Spleen (tissue), 7 donors: ENCODE measurements around the gene UBQLN1.

ENCODE experiments used
- POLR2AphosphoS5 ChIP-seq, 3 donors: sonication (generic); formaldehyde crosslinking; IDR thresholded peaks; one replicate each; pipeline ENCODE4 v1.5.1; 2017; ENCODE audit warnings: antibody characterized with exemption in 3 of 3
- TF ChIP-seq, protein P1 (sequence below), 11 experiments: fragments of 200-600 bp in 7 of 11; fragments of 450-650 bp in 4 of 11; sonication (generic) in 4 of 11; IDR thresholded peaks in 8 of 11; conservative IDR thresholded peaks in 3 of 11; 1 replicate in 7 of 11; 2 replicates in 4 of 11; pipeline versions ENCODE4 v1.4.0 to v1.8.0; 2016 to 2021; ENCODE audit warnings: antibody characterized with exemption in 11 of 11, inconsistent platforms in 4 of 11, mild to moderate bottlenecking in 1 of 11
- donor health status: DM: no; HTN: no; CAD: no; lungs with moderate emphysema.
- donor health status: DM: no; HTN: no; CAD: no.
- donor health status: DM: no; HTN: no; CAD: no.

DNA sequence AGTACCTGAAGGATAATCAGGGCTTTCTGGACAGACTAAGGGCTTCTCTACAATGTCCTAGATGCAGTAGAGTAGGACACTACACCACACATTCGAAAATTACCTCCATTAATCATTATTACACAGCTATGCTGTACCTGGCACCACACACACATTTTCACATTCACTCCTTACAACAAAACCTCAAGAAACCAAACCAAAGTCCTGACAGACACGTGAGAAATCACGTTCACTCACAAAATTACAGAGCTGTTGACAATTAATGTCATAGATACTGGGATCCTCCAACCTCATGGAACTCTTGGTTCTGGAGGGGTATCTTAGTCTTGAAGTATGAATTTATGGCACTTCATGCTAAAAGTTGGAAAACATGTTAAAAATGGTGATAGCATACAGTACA, 16.3 kb downstream of the UBQLN1 start:
- TF ChIP-seq, protein P1, sequence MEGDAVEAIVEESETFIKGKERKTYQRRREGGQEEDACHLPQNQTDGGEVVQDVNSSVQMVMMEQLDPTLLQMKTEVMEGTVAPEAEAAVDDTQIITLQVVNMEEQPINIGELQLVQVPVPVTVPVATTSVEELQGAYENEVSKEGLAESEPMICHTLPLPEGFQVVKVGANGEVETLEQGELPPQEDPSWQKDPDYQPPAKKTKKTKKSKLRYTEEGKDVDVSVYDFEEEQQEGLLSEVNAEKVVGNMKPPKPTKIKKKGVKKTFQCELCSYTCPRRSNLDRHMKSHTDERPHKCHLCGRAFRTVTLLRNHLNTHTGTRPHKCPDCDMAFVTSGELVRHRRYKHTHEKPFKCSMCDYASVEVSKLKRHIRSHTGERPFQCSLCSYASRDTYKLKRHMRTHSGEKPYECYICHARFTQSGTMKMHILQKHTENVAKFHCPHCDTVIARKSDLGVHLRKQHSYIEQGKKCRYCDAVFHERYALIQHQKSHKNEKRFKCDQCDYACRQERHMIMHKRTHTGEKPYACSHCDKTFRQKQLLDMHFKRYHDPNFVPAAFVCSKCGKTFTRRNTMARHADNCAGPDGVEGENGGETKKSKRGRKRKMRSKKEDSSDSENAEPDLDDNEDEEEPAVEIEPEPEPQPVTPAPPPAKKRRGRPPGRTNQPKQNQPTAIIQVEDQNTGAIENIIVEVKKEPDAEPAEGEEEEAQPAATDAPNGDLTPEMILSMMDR (IDR thresholded peaks at IDR 0.05 in 8 of 11, conservative IDR thresholded peaks at IDR 0.05 in 3 of 11) = no peak
- no peak for TF ChIP-seq POLR2AphosphoS5 (IDR thresholded peaks at IDR 0.05)
